HepG2 (cell line): ENCODE results near the gene DSCAML1. TPM values are rescaled to one million over a fixed set of nuclear protein-coding genes. Genes with fewer than 3 reads are reported as not detected.
A peak's percentile ranks its signal among the peaks of the same experiment; 100 is the strongest.

ENCODE experiments used
- ATAC-seq: fragments of 200-7000 bp; cut with Tn5 transposase; 3 replicates; pipeline ENCODE4 v1.9.1; 2020; ENCODE audit warnings: mild to moderate bottlenecking, moderate library complexity
- BruUV-seq: library from RNA; stranded (reverse); fragments of 400-500 nt; replicated peaks from 2 replicates; lab custom pipeline; 2021; lab: Mats Ljungman, UMichigan
- CTCF ChIA-PET: fragments of 300-600 bp; formaldehyde crosslinking; extraction: SDS; loops from one replicate; lab custom pipeline; 2021; ENCODE audit warnings: low total read pairs, inconsistent platforms, low intra/inter-chr PET ratio; lab: Yijun Ruan, JAX
- POLR2A ChIA-PET: fragments of 350-600 bp; sonication (Branson Sonifier 250); formaldehyde crosslinking; loops from one replicate; lab custom pipeline; 2020; ENCODE audit warnings: antibody characterized with exemption, inconsistent platforms; lab: Yijun Ruan, JAX
- DNase-seq: peaks from one replicate; pipeline ENCODE4 v3.0.0-alpha.2; 2015; ENCODE audit warnings: low spot score
- FAIRE-seq: peaks from 3 replicates; lab custom pipeline; 2011; peaks lifted over from hg19 to GRCh38; lab: Jason Lieb, UNC
- H2AFZ ChIP-seq: one replicate; pipeline ENCODE4 v1.6.1; 2011; ENCODE audit warnings: low read length, inconsistent platforms
- H3K27ac ChIP-seq: fragments of 300-600 bp; 3 replicates; pipeline ENCODE4 v1.8.0; 2011; ENCODE audit warnings: mixed run types, mild to moderate bottlenecking, mixed read lengths, low read length, inconsistent platforms; ENCODE audit not compliant: insufficient read depth; ENCODE audit errors: extremely low read length
- H3K27me3 ChIP-seq, 2 experiments: fragments of 200-600 bp in 1 of 2; 2 replicates in 1 of 2; 3 replicates in 1 of 2; pipeline versions ENCODE4 v1.6.0 to v1.8.0; 2011; ENCODE audit warnings: low read length in 2 of 2, mild to moderate bottlenecking in 2 of 2, moderate library complexity in 2 of 2, inconsistent platforms in 1 of 2; ENCODE audit not compliant: insufficient read depth in 2 of 2, control insufficient read depth in 1 of 2
- H3K36me3 ChIP-seq, 2 experiments: fragments of 200-600 bp in 1 of 2; replicated peaks in 1 of 2; 2 replicates in 1 of 2; 3 replicates in 1 of 2; pipeline versions ENCODE4 v1.5.1 to v1.8.0; 2011; ENCODE audit warnings: low read length in 2 of 2, inconsistent platforms in 1 of 2; ENCODE audit not compliant: insufficient read depth in 2 of 2, control insufficient read depth in 1 of 2
- H3K4me1 ChIP-seq: 2 replicates; pipeline ENCODE4 v1.5.1; 2012; ENCODE audit warnings: low read length, inconsistent platforms; ENCODE audit not compliant: insufficient read depth
- H3K4me2 ChIP-seq: 2 replicates; pipeline ENCODE4 v1.6.0; 2011; ENCODE audit warnings: low read depth, low read length, inconsistent platforms
- H3K4me3 ChIP-seq, 3 experiments: fragments of 200-600 bp in 1 of 3; sonication (generic), shearing (Covaris generic) in 1 of 3; replicated peaks in 1 of 3; 2 replicates each; pipeline ENCODE4 v1.5.1; 2011 to 2016; ENCODE audit warnings: low read length in 3 of 3, inconsistent platforms in 2 of 3, low read depth in 2 of 3, mild to moderate bottlenecking in 2 of 3, control low read depth in 1 of 3, mixed read lengths in 1 of 3; ENCODE audit not compliant: insufficient read depth in 1 of 3
- H3K79me2 ChIP-seq: one replicate; pipeline ENCODE4 v1.6.1; 2011; ENCODE audit warnings: low read length, inconsistent platforms; ENCODE audit not compliant: insufficient read depth
- H3K9ac ChIP-seq: 2 replicates; pipeline ENCODE4 v1.6.0; 2011; ENCODE audit warnings: mild to moderate bottlenecking, low read depth, low read length, inconsistent platforms; ENCODE audit not compliant: insufficient read depth
- H3K9me3 ChIP-seq: 2 replicates; pipeline ENCODE4 v1.5.1; 2012; ENCODE audit warnings: mild to moderate bottlenecking, low read length
- H4K20me1 ChIP-seq: 2 replicates; pipeline ENCODE4 v1.6.0; 2011; ENCODE audit warnings: inconsistent platforms, mild to moderate bottlenecking, low read length, moderate library complexity; ENCODE audit not compliant: insufficient read depth
- AGO2 ChIP-seq: fragments of 200-400 bp; formaldehyde crosslinking; optimal IDR thresholded peaks from 2 replicates; pipeline ENCODE3; 2017; ENCODE audit warnings: mild to moderate bottlenecking, low read depth, low read length, moderate library complexity
- MAZ ChIP-seq, 2 experiments: sonication (generic) in 1 of 2; formaldehyde crosslinking in 1 of 2; IDR thresholded peaks; 2 replicates each; pipeline versions ENCODE4 v1.5.0 to v1.6.1; 2012 to 2020; ENCODE audit warnings: low read depth in 2 of 2, mild to moderate bottlenecking in 2 of 2, borderline replicate concordance in 1 of 2, improper control_type of control experiment in 1 of 2, low read length in 1 of 2, missing genetic modification reagents in 1 of 2, moderate library complexity in 1 of 2
- RBFOX2 ChIP-seq: fragments of 200-400 bp; formaldehyde crosslinking; IDR thresholded peaks from 2 replicates; pipeline ENCODE4 v1.6.1; 2017; ENCODE audit warnings: low read depth, mild to moderate bottlenecking, low read length
- RFX3 ChIP-seq: IDR thresholded peaks from 2 replicates; pipeline ENCODE4 v1.6.1; 2016; ENCODE audit warnings: missing biosample characterization, missing genetic modification reagents
- SIX4 ChIP-seq: sonication (generic); formaldehyde crosslinking; IDR thresholded peaks from 2 replicates; pipeline ENCODE4 v1.4.0; 2020; ENCODE audit warnings: missing genetic modification reagents
- ZNF781 ChIP-seq: sonication (generic); formaldehyde crosslinking; IDR thresholded peaks from 2 replicates; pipeline ENCODE4 v1.5.1; 2020; ENCODE audit warnings: borderline replicate concordance, mild to moderate bottlenecking, missing genetic modification reagents; ENCODE audit errors: not compliant biosample characterization
- WGBS: methylation state at CpG from one replicate; pipeline ENCODE4 v1.1.6; 2017; ENCODE audit warnings: low lambda C conversion rate; 5-methylcytosine and 5-hydroxymethylcytosine counted together
- in situ Hi-C: cut with HindIII; loops from 2 replicates; pipeline ENCODE4 v1.10.0; 2017; ENCODE audit warnings: low pct_unique_long_range_greater_than_20kb; ENCODE audit not compliant: extremely low pct_ligation_motif_present
- intact Hi-C: fragments of 100-400 bp; cut with micrococcal nuclease; formaldehyde crosslinking; loops from one replicate; pipeline ENCODE4 v1.10.0; 2022; ENCODE audit not compliant: unreplicated experiment
- polyA plus RNA-seq, 8 experiments: library from polyadenylated mRNA; depleted of rRNA in 3 of 8; stranded (reverse) in 7 of 8; unstranded in 1 of 8; fragments of >200 nt; fragmentation: Illumina TruSeq in 4 of 8; extraction: Trizol in 4 of 8; gene quantifications; 2 replicates each; pipeline versions ENCODE4 v1.2.1 to v1.2.3, GENCODE V29; 2011 to 2016; ENCODE audit warnings: low read depth in 4 of 8, missing spikeins in 1 of 8, mixed read lengths in 1 of 8; ENCODE audit not compliant: insufficient read depth in 1 of 8
- total RNA-seq, 5 experiments: library from RNA; depleted of rRNA; stranded (reverse); fragments of >200 nt; fragmentation: Illumina TruSeq; extraction: Trizol; gene quantifications; 2 replicates each; pipeline ENCODE4 v1.2.3, GENCODE V29; 2016; ENCODE audit warnings: low read depth in 1 of 5

Gene DSCAML1
- total and polyA plus RNA-seq, 2 of the 13 experiments (the other 11 are each of a cell fraction or from before 2014, with no cell fraction given): 0.29 to 0.40 TPM

- TF ChIP-seq AGO2: peak; percentile 90
- TF ChIP-seq RFX3 (CRISPR knock-in tag): no peak
- no peak for TF ChIP-seq SIX4
Measured at GRCh38 chr11:117822074-117823033, 25.3 kb upstream of the DSCAML1 start (continued).

- Histone ChIP-seq H3K9ac (no peak overlapping the region), H2AFZ (no peak overlapping the region), H3K79me2 (peaks cover 13% of the 10 kb centered on the region), H3K27ac (no peak overlapping the region), H3K36me3 (no peaks in the 10 kb centered on the region), H3K9me3 (no peaks in the 10 kb centered on the region), H4K20me1 (no peaks in the 10 kb centered on the region), H3K4me3 (no peak overlapping the region), H3K4me1 (peaks cover 87% of the 10 kb centered on the region), H3K4me2 (no peak overlapping the region), H3K27me3 (peaks cover 0 to 6% of the 10 kb centered on the region in 2 experiments; a peak in 1 of 5 replicates)
- FAIRE-seq: no peak
- CTCF ChIA-PET: interaction anchor here (1.0 kb wide), 1 partner anchor 125 kb away, joined by 3 read pairs; no protein-coding TSS in a partner anchor
- peak; percentile 65 for TF ChIP-seq AGO2
- no peak for TF ChIP-seq MAZ (IDR thresholded peaks at IDR 0.05; ENCODE audit: borderline replicate concordance, low read depth, low read length)
- TF ChIP-seq MAZ (CRISPR knock-in tag; IDR thresholded peaks at IDR 0.05; ENCODE audit: low read depth): no peak
- TF ChIP-seq ZNF781 (CRISPR knock-in tag): no peak
- TF ChIP-seq RBFOX2: peak; percentile 65; the same call in 1 of the 2 replicates
- no TSS peak for BruUV-seq
- in situ Hi-C loops (loop anchor here (5.0 kb wide), 1 partner anchor 126 kb away; no protein-coding TSS in a partner anchor), intact Hi-C loops (no loop called here)
- 59% methylated on average over 4 of the region's 12 CpGs for WGBS
- POLR2A ChIA-PET: no interaction called here
- no peak for DNase-seq
- no peak for ATAC-seq
Measured at GRCh38 chr11:117821431-117821830, 24.4 kb upstream of the DSCAML1 start.
